Neural progenitor cell (in vitro differentiated cells): ENCODE data around the gene ATP8B4. TPM values are rescaled to one million over a fixed set of nuclear protein-coding genes. Genes with fewer than 3 reads are reported as not detected.

Experiments
- DNase-seq: peaks from one replicate; pipeline ENCODE4 v3.0.0-alpha.2; 2016; ENCODE audit warnings: low spot score
- H2AFZ ChIP-seq: fragments of 200-600 bp; sonication (generic); replicated peaks from 2 replicates; pipeline ENCODE4 v1.6.1; 2016; ENCODE audit warnings: antibody characterized with exemption
- H3F3A ChIP-seq: fragments of 200-600 bp; sonication (generic); 2 replicates; pipeline ENCODE4 v1.6.1; 2016; ENCODE audit warnings: antibody characterized with exemption, low read depth
- H3K27ac ChIP-seq: fragments of 200-600 bp; sonication (generic); 2 replicates; pipeline ENCODE4 v1.5.1; 2016; ENCODE audit warnings: mild to moderate bottlenecking
- H3K27me3 ChIP-seq: fragments of 200-600 bp; sonication (generic); 2 replicates; pipeline ENCODE4 v1.6.1; 2016; ENCODE audit warnings: mild to moderate bottlenecking, moderate library complexity
- H3K36me3 ChIP-seq: fragments of 200-600 bp; sonication (generic); 2 replicates; pipeline ENCODE4 v1.5.1; 2016
- H3K4me1 ChIP-seq: fragments of 200-600 bp; sonication (generic); 2 replicates; pipeline ENCODE4 v1.6.1; 2016; ENCODE audit warnings: mixed run types
- H3K4me2 ChIP-seq: fragments of 200-600 bp; sonication (generic); 2 replicates; pipeline ENCODE4 v1.6.1; 2016
- H3K4me3 ChIP-seq: fragments of 200-600 bp; sonication (generic); 2 replicates; pipeline ENCODE4 v1.5.1; 2016
- H3K79me2 ChIP-seq: fragments of 200-600 bp; sonication (generic); 2 replicates; pipeline ENCODE4 v1.6.1; 2016; ENCODE audit warnings: low read depth
- H3K9ac ChIP-seq: fragments of 200-600 bp; sonication (generic); 2 replicates; pipeline ENCODE4 v1.6.1; 2016
- H3K9me3 ChIP-seq: fragments of 200-600 bp; sonication (generic); 2 replicates; pipeline ENCODE4 v1.5.1; 2016; ENCODE audit warnings: low read depth
- H4K20me1 ChIP-seq: fragments of 200-600 bp; sonication (generic); 2 replicates; pipeline ENCODE4 v1.6.1; 2016; ENCODE audit warnings: low read depth
- H3K27ac Mint-ChIP-seq: 3 replicates; pipeline ENCODE4 v1.8.0; 2021; ENCODE audit warnings: mixed read lengths
- H3K27me3 Mint-ChIP-seq: 2 replicates; pipeline ENCODE4 v1.8.0; 2022; ENCODE audit warnings: low read depth, mild to moderate bottlenecking, inconsistent platforms, moderate library complexity, mixed read lengths; ENCODE audit not compliant: insufficient read depth
- H3K36me3 Mint-ChIP-seq: 3 replicates; pipeline ENCODE4 v1.8.0; 2021; ENCODE audit warnings: mixed read lengths
- H3K4me1 Mint-ChIP-seq: 3 replicates; pipeline ENCODE4 v1.8.0; 2021; ENCODE audit warnings: mixed read lengths
- H3K4me3 Mint-ChIP-seq: 3 replicates; pipeline ENCODE4 v1.8.0; 2021; ENCODE audit warnings: mild to moderate bottlenecking, moderate library complexity, mixed read lengths
- H3K9me3 Mint-ChIP-seq: 3 replicates; pipeline ENCODE4 v1.8.0; 2020; ENCODE audit warnings: mixed read lengths
- EZH2 ChIP-seq: fragments of 200-600 bp; sonication (generic); IDR thresholded peaks from 2 replicates; pipeline ENCODE4 v1.6.1; 2017; ENCODE audit warnings: antibody characterized with exemption, mild to moderate bottlenecking, moderate library complexity
- EZH2phosphoT487 ChIP-seq: fragments of 200-600 bp; sonication (generic); IDR thresholded peaks from 2 replicates; pipeline ENCODE4 v1.6.1; 2017; ENCODE audit warnings: antibody characterized with exemption
- total RNA-seq: library from RNA; depleted of rRNA; stranded (reverse); fragments of >200 nt; gene quantifications from 2 replicates; pipeline ENCODE4 v1.2.3, GENCODE V29; 2015; ENCODE audit warnings: low replicate concordance
- TF ChIP-seq, protein P1 (sequence below): fragments of 200-600 bp; sonication (generic); IDR thresholded peaks from 2 replicates; pipeline ENCODE4 v1.5.1; 2017; ENCODE audit warnings: antibody characterized with exemption, mild to moderate bottlenecking

The ATP8B4 gene
- total RNA-seq, 1 donor from 2014 or later: 2.7 TPM

DNA sequence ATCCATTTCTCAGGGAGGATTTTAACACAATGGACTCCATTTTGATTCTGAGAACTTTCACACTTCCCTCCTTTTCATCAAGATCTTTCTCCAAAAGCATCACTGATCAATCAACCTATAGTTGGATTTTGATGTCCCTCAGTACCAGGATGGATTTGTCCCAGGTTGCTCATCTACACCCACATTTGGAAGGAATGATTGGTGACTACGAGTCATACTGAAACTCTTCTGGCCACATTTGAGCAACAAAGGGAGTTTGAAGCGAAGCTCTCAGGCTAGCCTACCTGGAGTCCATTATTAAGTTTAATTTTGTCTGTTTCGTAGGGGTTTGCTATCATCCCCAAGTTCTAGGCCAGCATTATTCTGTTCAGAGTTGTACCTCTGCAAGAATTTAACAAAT, 31.3 kb upstream of the ATP8B4 start:
- H3K36me3 Mint-ChIP-seq: no peaks in the 10 kb centered on the region
- no peak overlapping the region for H3K4me3 Mint-ChIP-seq
- H3K9me3 ChIP-seq: peaks cover under 1% of the 10 kb centered on the region
- no peaks in the 10 kb centered on the region for H3K79me2 ChIP-seq
- no peak overlapping the region for H3K27ac ChIP-seq
- no peak overlapping the region for H2AFZ ChIP-seq
- H3K4me1 ChIP-seq: no peaks in the 10 kb centered on the region
- no peaks in the 10 kb centered on the region for H3K27me3 Mint-ChIP-seq
- no peak overlapping the region for H3K27ac Mint-ChIP-seq
- DNase-seq: no peak
- H3K9me3 Mint-ChIP-seq: no peaks in the 10 kb centered on the region
- TF ChIP-seq, protein P1, sequence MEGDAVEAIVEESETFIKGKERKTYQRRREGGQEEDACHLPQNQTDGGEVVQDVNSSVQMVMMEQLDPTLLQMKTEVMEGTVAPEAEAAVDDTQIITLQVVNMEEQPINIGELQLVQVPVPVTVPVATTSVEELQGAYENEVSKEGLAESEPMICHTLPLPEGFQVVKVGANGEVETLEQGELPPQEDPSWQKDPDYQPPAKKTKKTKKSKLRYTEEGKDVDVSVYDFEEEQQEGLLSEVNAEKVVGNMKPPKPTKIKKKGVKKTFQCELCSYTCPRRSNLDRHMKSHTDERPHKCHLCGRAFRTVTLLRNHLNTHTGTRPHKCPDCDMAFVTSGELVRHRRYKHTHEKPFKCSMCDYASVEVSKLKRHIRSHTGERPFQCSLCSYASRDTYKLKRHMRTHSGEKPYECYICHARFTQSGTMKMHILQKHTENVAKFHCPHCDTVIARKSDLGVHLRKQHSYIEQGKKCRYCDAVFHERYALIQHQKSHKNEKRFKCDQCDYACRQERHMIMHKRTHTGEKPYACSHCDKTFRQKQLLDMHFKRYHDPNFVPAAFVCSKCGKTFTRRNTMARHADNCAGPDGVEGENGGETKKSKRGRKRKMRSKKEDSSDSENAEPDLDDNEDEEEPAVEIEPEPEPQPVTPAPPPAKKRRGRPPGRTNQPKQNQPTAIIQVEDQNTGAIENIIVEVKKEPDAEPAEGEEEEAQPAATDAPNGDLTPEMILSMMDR: no peak
- TF ChIP-seq EZH2 (no peak), EZH2phosphoT487 (no peak)
- no peaks in the 10 kb centered on the region for H3K27me3 ChIP-seq
- no peaks in the 10 kb centered on the region for H4K20me1 ChIP-seq
- H3K4me3 ChIP-seq: no peak overlapping the region
- no peaks in the 10 kb centered on the region for H3K4me1 Mint-ChIP-seq
- no peaks in the 10 kb centered on the region for H3K36me3 ChIP-seq
- no peak overlapping the region for H3K9ac ChIP-seq
- H3K4me2 ChIP-seq: no peak overlapping the region
- H3F3A ChIP-seq: no peaks in the 10 kb centered on the region

DNA sequence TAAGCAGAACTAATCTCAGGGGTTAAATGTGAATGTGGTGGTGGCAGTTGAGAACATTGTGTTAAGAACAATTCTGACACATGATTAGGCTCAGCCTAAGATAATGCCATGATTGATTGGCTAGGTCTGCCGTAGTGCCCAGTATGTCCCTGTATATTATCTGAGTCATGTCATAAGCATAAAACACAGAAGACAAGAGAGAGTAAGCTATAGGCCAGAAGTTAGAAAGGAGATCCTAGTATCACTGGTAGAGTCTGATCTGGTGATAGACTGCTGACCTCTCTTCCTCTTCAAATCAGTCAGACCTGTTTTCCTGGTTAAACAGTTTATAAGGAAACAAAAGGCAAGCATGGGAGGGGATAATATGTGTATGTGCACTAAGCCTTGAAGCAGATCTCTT, 30.1 kb upstream of the ATP8B4 start:
- no peaks in the 10 kb centered on the region for H3K79me2 ChIP-seq
- no peaks in the 10 kb centered on the region for H3K27me3 ChIP-seq
- no peaks in the 10 kb centered on the region for H3K4me1 Mint-ChIP-seq

DNA sequence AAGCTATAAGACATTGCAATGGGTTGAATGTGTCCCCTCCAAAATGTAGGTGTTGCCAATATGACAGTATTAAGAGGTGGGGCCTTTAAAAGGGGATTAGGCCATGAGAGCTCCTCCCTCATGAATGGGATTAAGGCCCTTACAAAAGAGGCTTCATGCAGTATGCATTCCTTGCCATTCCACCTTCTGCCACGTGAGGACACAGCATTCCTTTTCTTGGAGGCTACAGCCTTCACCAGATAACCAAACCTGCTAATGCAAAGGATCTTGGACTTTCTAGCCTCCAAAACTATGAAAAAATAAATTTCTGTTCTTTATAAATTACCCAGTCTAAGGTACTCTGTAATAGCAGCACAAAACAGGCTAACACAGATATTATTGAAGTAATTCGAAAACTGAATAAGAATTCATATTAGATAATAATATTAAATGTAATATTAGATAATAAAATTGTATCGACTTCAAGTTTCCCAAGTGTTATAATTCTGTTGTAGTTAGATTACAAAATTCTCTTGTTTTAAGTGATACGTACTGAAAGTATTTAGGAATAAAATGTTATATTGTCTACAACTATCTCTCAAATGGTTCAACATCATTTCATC, 29.4 kb upstream of the ATP8B4 start:
- Mint-ChIP-seq H3K27me3 (no peaks in the 10 kb centered on the region), H3K36me3 (no peaks in the 10 kb centered on the region), H3K27ac (no peak overlapping the region), H3K9me3 (no peaks in the 10 kb centered on the region), H3K4me1 (no peaks in the 10 kb centered on the region), H3K4me3 (no peak overlapping the region)
- no peaks in the 10 kb centered on the region for H4K20me1 ChIP-seq
- H3K9ac ChIP-seq: no peak overlapping the region
- H2AFZ ChIP-seq: no peak overlapping the region
- H3K79me2 ChIP-seq: no peaks in the 10 kb centered on the region
- H3K4me2 ChIP-seq: no peak overlapping the region
- H3K36me3 ChIP-seq: no peaks in the 10 kb centered on the region
- no peaks in the 10 kb centered on the region for H3K4me1 ChIP-seq
- H3F3A ChIP-seq: no peaks in the 10 kb centered on the region
- no peak for TF ChIP-seq EZH2phosphoT487
- TF ChIP-seq, protein P1: peak; percentile 62
- no peak for TF ChIP-seq EZH2
- no peak overlapping the region for H3K27ac ChIP-seq
- DNase-seq: peak; percentile 88
- H3K9me3 ChIP-seq: no peaks in the 10 kb centered on the region
- no peaks in the 10 kb centered on the region for H3K27me3 ChIP-seq
- H3K4me3 ChIP-seq: no peak overlapping the region

More for the DNA sequence above, 30.1 kb upstream of the ATP8B4 start:
- H3K27ac Mint-ChIP-seq: no peak overlapping the region
- no peaks in the 10 kb centered on the region for H3F3A ChIP-seq
- H3K9me3 ChIP-seq: no peaks in the 10 kb centered on the region
- TF ChIP-seq, protein P1: no peak
- TF ChIP-seq EZH2phosphoT487: no peak
- no peak for TF ChIP-seq EZH2
- H3K9ac ChIP-seq: no peak overlapping the region
- H3K9me3 Mint-ChIP-seq: no peaks in the 10 kb centered on the region
- H3K36me3 Mint-ChIP-seq: no peaks in the 10 kb centered on the region
- no peaks in the 10 kb centered on the region for H3K27me3 Mint-ChIP-seq
- no peak overlapping the region for H3K4me3 ChIP-seq
- no peaks in the 10 kb centered on the region for H3K36me3 ChIP-seq
- H3K4me1 ChIP-seq: no peaks in the 10 kb centered on the region
- H4K20me1 ChIP-seq: no peaks in the 10 kb centered on the region
- no peak overlapping the region for H2AFZ ChIP-seq
- H3K4me3 Mint-ChIP-seq: no peak overlapping the region
- no peak overlapping the region for H3K4me2 ChIP-seq
- H3K27ac ChIP-seq: no peak overlapping the region
- no peak for DNase-seq
